Upper lobe of left lung (tissue), 6 donors: ENCODE measurements around the gene PTPRN2. TPM values are rescaled to one million over a fixed set of nuclear protein-coding genes. Genes with fewer than 3 reads are reported as not detected.

Source experiments
- ATAC-seq, 2 donors: fragments of 200-7000 bp; cut with Tn5 transposase; one replicate each; pipeline ENCODE4 v1.9.1; 2022; ENCODE audit warnings: mild to moderate bottlenecking in 2 of 2, moderate library complexity in 2 of 2; ENCODE audit not compliant: low FRiP score in 2 of 2
- DNase-seq, 2 donors: peaks; one replicate each; pipeline ENCODE4 v3.0.0-alpha.2; 2019 to 2020
- H3K27ac ChIP-seq, 4 donors: fragments of 200-600 bp; sonication (generic); one replicate each; pipeline ENCODE4 v1.5.1; 2016 to 2019
- H3K27me3 ChIP-seq, 4 donors: fragments of 200-600 bp; sonication (generic); one replicate each; pipeline ENCODE4 v1.5.1; 2017 to 2019
- H3K36me3 ChIP-seq, 4 donors: fragments of 200-600 bp; sonication (generic); one replicate each; pipeline ENCODE4 v1.5.1; 2016 to 2019
- H3K4me1 ChIP-seq, 4 donors: fragments of 200-600 bp; sonication (generic); one replicate each; pipeline ENCODE4 v1.5.1; 2018 to 2019
- H3K4me3 ChIP-seq, 4 donors: fragments of 200-600 bp; sonication (generic); one replicate each; pipeline ENCODE4 v1.5.1; 2017 to 2019; ENCODE audit warnings: mild to moderate bottlenecking in 2 of 4, moderate library complexity in 1 of 4
- H3K9me3 ChIP-seq, 4 donors: fragments of 200-600 bp; sonication (generic); one replicate each; pipeline ENCODE4 v1.5.1; 2018 to 2019
- CTCF ChIP-seq, 6 experiments: fragments of 450-650 bp in 4 of 6; fragments of 200-600 bp in 2 of 6; sonication (generic) in 2 of 6; IDR thresholded peaks; one replicate each; pipeline ENCODE4 v1.5.1; 2016 to 2019; ENCODE audit warnings: antibody characterized with exemption in 6 of 6
- EP300 ChIP-seq, 4 donors: sonication (generic); formaldehyde crosslinking; IDR thresholded peaks; one replicate each; pipeline ENCODE4 v1.5.1; 2017; ENCODE audit warnings: antibody characterized with exemption in 4 of 4, control low read depth in 2 of 4
- POLR2A ChIP-seq, 4 donors: fragments of 450-650 bp; IDR thresholded peaks; one replicate each; pipeline ENCODE4 v1.5.1; 2016 to 2017; ENCODE audit warnings: antibody characterized with exemption in 4 of 4, mild to moderate bottlenecking in 2 of 4
- POLR2AphosphoS5 ChIP-seq, 2 donors: sonication (generic); formaldehyde crosslinking; IDR thresholded peaks; one replicate each; pipeline ENCODE4 v1.5.1; 2017; ENCODE audit warnings: antibody characterized with exemption in 2 of 2
- WGBS, 2 donors: methylation state at CpG; one replicate each; pipeline ENCODE4 v1.1.5; 2017 to 2018; 5-methylcytosine and 5-hydroxymethylcytosine counted together
- total RNA-seq, 6 donors: library from RNA; depleted of rRNA in 4 of 6; stranded (reverse); fragments of >200 nt in 4 of 6; gene quantifications; one replicate each; pipeline versions ENCODE4 v1.1.0 to v1.2.1, GENCODE V29; 2016 to 2021
- donor health status: DM: no; HTN: no; CAD: no; lungs with moderate emphysema.
- donor health status: DM: no; HTN: yes; CAD: no; lungs with severe emphysema.

PTPRN2 gene
- total RNA-seq, 6 donors from 2014 or later = 3.3 to 7.9 (median 5.2) TPM

GRCh38 chr7:158384746-158385145 is 202.9 kb downstream of the PTPRN2 start:
- DNase-seq = no peak
- 57 to 61% methylated on average over 11 of the region's 11 CpGs for WGBS, 2 donors

GRCh38 chr7:158383665-158384064 is 204.0 kb downstream of the PTPRN2 start:
- no peak for TF ChIP-seq POLR2AphosphoS5 (IDR thresholded peaks at IDR 0.05)
- TF ChIP-seq POLR2A (IDR thresholded peaks at IDR 0.05) = no peak
- no peak for TF ChIP-seq EP300 (IDR thresholded peaks at IDR 0.05)
- TF ChIP-seq CTCF (IDR thresholded peaks at IDR 0.05) = no peak
- ATAC-seq (no peak), DNase-seq (no peak)
- no peaks in the 10 kb centered on the region for H3K36me3 ChIP-seq
- H3K9me3 ChIP-seq = peaks cover 0 to 9% (median 0%) of the 10 kb centered on the region in 4 donors
- H3K4me3 ChIP-seq = no peak overlapping the region
- no peak overlapping the region for H3K27ac ChIP-seq
- no peaks in the 10 kb centered on the region for H3K4me1 ChIP-seq
- WGBS, 2 donors = 77 to 80% methylated on average over 8 of the region's 8 CpGs
- H3K27me3 ChIP-seq = no peaks in the 10 kb centered on the region

More at GRCh38 chr7:158384746-158385145, 202.9 kb downstream of the PTPRN2 start:
- Histone ChIP-seq H3K4me3 (no peak overlapping the region), H3K36me3 (no peaks in the 10 kb centered on the region), H3K27me3 (no peaks in the 10 kb centered on the region), H3K4me1 (no peaks in the 10 kb centered on the region), H3K27ac (no peak overlapping the region), H3K9me3 (peaks cover 0 to 9% (median 0%) of the 10 kb centered on the region in 4 donors)
- no peak for TF ChIP-seq POLR2AphosphoS5 (IDR thresholded peaks at IDR 0.05)
- TF ChIP-seq EP300 (IDR thresholded peaks at IDR 0.05) = no peak
- TF ChIP-seq POLR2A (IDR thresholded peaks at IDR 0.05) = no peak
- TF ChIP-seq CTCF (IDR thresholded peaks at IDR 0.05) = no peak
- no peak for ATAC-seq

GRCh38 chr7:158382363-158383254 is 205.0 kb downstream of the PTPRN2 start:
- TF ChIP-seq POLR2AphosphoS5 (IDR thresholded peaks at IDR 0.05) (no peak), EP300 (IDR thresholded peaks at IDR 0.05) (no peak), CTCF (IDR thresholded peaks at IDR 0.05) (no peak), POLR2A (IDR thresholded peaks at IDR 0.05) (no peak)
- H3K4me3 ChIP-seq = no peak overlapping the region
- WGBS, 2 donors = 53 to 62% methylated on average over 9 to 10 of the region's 10 CpGs
- no peaks in the 10 kb centered on the region for H3K36me3 ChIP-seq
- no peak overlapping the region for H3K27ac ChIP-seq
- ATAC-seq = no peak
- no peaks in the 10 kb centered on the region for H3K4me1 ChIP-seq
- peaks cover 0 to 9% (median 0%) of the 10 kb centered on the region in 4 donors for H3K9me3 ChIP-seq
- H3K27me3 ChIP-seq = no peaks in the 10 kb centered on the region
- no peak for DNase-seq

- no peak overlapping the region for H3K4me3 ChIP-seq
- H3K36me3 ChIP-seq = no peaks in the 10 kb centered on the region
- H3K4me1 ChIP-seq = no peaks in the 10 kb centered on the region
- WGBS, 2 donors = 90 to 96% methylated on average over 2 to 3 of the region's 3 CpGs
- no peak for DNase-seq
- no peak for TF ChIP-seq POLR2A (IDR thresholded peaks at IDR 0.05)
- TF ChIP-seq EP300 (IDR thresholded peaks at IDR 0.05) = no peak
- TF ChIP-seq POLR2AphosphoS5 (IDR thresholded peaks at IDR 0.05) = no peak
- H3K27ac ChIP-seq = no peak overlapping the region
- no peaks in the 10 kb centered on the region for H3K27me3 ChIP-seq
- H3K9me3 ChIP-seq = peaks cover 0 to 9% (median 0%) of the 10 kb centered on the region in 4 donors
- ATAC-seq = no peak
Observed at GRCh38 chr7:158381956-158382355, 205.7 kb downstream of the PTPRN2 start.

- no peaks in the 10 kb centered on the region for H3K36me3 ChIP-seq
- no peak for TF ChIP-seq POLR2A (IDR thresholded peaks at IDR 0.05)
- TF ChIP-seq EP300 (IDR thresholded peaks at IDR 0.05) = no peak
- TF ChIP-seq CTCF (IDR thresholded peaks at IDR 0.05) = no peak
- TF ChIP-seq POLR2AphosphoS5 (IDR thresholded peaks at IDR 0.05) = no peak
- H3K9me3 ChIP-seq = peaks cover 0 to 9% (median 0%) of the 10 kb centered on the region in 4 donors
- DNase-seq (peak in 1 of 2 donors; percentile 32), ATAC-seq (peak in 1 of 2 donors; percentile 24)
- 82 to 88% methylated on average over 7 of the region's 7 CpGs for WGBS, 2 donors
- no peaks in the 10 kb centered on the region for H3K4me1 ChIP-seq
- no peaks in the 10 kb centered on the region for H3K27me3 ChIP-seq
- no peak overlapping the region for H3K4me3 ChIP-seq
- H3K27ac ChIP-seq = no peak overlapping the region
Observed at GRCh38 chr7:158378978-158379377, 208.6 kb downstream of the PTPRN2 start.
